GM21825 (cell line): Measurements from ENCODE around the gene MRPL2.
"Not testable (repeated sequence)": the region's sequence is repeated elsewhere in the genome, so short reads cannot be mapped to it uniquely, and the experiment has no call there.

ENCODE experiments used
- ATAC-seq: cut with Tn5 transposase; IDR thresholded peaks from one replicate; pipeline ENCODE4 v1.9.1; 2021; ENCODE audit warnings: mild to moderate bottlenecking, moderate library complexity; ENCODE audit not compliant: unreplicated experiment

MRPL2 gene

GRCh38 chr6:43053545-43054205 lies 5.6 kb downstream of the MRPL2 start, which contains the start of gene CUL7:
Gene CUL7, minus strand, starts transcription at chr6:43053851. Its CDS starts 1,063 bp downstream, at chr6:43052788.
- ATAC-seq, result peak; percentile 77

GRCh38 chr6:43052842-43053544 lies 6.2 kb downstream of the MRPL2 start:
- ATAC-seq, result peak; percentile 8

DNA sequence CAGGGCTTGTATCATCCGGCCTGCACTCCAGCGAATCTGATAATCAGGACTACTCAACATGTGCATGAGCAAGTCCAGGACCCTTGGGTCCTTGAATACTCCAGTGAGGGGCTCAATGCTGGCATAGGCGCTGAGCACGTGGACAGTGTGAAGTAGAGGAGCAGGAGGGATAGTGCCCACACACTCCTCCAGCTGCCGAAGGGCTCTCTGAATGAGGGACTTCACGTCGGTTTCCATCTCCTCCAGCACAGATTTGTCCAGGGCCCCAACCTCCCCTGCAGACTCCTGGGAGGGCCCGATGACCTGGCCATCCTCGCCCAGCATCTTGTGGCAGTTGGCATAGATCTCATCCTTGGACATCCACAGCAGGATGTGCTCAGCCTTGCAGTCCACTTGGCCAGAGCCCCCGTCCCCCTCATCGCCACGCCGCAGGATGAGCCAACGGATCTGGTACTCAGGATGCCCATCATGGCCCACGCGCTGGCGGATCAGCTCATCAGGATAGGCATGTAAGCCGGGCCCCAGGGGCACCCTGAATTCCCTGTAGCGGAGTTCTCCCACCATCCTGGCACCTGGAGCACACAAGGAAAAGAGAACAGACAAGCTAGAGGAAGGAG lies 6.9 kb downstream of the MRPL2 start:
- ATAC-seq, result no peak

GRCh38 chr6:43050981-43051380 lies 8.3 kb downstream of the MRPL2 start:
- no peak for ATAC-seq

DNA sequence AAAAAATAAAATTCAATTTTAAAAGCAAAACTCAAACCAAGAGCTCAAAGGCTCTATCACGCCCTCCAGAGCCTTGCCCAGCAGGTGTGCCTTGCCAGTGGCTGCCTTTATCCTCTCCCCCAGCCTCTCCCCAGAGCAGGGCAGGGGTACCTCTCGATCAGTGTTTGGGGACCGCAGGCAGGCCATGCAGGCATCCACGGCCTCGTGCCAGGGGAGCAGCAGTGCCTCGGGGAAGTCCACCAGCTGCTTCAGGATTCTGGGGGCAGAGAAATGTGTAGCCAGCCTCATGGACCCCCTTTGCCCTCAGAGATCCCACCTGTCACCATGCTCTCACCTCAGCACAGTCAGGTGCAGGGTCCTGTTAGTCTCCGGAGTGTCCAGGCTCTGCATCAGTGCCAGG lies 11.2 kb downstream of the MRPL2 start:
- ATAC-seq, result no peak

DNA sequence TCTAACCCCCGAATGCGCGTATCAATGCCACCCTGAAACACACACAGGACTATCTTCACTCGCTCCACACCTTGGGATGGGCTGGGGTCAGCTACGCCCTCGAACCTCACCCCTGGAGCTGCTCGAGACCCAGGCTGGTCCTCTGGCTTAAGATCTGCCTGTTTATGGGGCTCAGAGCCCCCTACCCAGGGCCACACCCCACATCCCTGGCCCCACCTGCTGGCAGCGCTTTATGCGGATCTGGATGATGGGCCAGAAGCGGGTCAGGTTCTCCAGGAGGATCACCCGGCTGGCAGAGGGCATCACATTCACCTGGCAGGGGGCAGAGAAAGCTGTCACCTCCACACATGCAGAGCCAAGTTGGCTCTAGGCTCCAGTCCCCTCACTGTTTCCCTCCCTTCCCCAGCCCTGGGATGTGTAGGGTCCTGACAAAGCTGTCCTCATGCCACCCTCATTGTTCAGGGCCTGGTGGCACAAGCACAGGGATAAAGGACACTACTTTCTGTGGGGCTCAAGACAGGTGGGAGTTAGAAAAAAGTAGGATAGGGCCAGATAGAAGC lies 13.8 kb downstream of the MRPL2 start:
- ATAC-seq, result no peak

GRCh38 chr6:43043310-43043709 lies 15.9 kb downstream of the MRPL2 start:
- no peak for ATAC-seq

- not testable (repeated sequence) for ATAC-seq
Observed at GRCh38 chr6:43041475-43041874, 17.8 kb downstream of the MRPL2 start.

GRCh38 chr6:43040542-43041257 lies 18.5 kb downstream of the MRPL2 start:
- ATAC-seq, result no peak

DNA sequence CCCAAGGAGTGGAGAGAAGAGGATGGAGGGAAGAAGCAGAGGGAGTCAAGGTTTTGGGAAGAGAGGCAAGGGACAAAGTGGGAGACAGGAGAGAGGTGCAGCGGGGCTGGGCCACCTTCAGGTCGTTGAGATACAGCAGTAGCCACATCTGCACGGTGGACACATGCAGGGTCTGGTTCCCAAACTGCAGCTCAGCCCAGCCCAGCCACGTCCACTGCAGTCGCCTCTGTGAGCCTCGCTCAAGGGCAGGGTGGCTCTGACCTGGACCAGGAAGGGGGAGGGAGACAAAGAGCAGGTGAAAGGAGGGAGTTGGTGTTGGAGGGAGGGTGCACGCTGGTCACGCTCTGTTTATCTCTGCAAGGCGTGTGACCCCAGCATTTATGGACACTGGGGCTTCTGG lies 20.5 kb downstream of the MRPL2 start:
- ATAC-seq, result no peak

DNA sequence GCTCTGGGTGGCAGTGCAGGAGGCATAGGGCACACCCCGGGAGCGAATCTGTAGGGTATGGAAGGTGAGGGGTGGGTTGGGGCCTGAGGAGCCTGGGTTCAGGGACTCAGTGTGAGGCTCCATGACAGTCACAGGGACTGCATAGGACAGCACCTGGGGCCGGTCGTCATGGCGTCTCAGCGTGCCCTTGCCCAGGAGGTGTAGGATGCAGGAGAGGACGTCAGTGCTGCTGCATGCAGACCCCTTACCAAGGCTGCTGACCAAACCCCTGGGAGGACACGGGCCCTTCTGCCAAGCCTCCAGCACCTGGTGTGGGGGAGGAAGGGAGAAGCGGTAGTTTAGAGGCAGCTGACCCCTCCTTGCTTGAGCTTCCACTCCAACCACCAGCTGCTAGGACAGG lies 21.5 kb downstream of the MRPL2 start:
- no peak for ATAC-seq

DNA sequence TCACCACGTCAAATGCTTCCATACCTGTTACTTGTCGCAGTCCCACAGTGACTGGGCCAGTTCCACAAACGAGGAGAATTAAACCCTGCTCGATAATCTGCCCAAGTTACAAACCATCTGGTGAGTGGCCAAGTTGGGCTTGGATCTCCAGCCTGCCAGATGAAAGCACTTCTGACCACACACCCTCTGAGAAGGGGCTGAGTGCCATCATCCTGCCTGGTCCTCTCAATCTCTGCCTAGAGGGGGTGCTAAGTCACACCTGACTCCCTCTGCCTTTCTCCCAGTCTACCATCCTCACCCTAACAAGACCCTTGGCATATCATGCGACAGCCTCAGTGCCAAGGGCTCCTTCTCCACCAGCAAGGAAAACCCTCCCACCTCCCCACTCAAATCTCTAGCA lies 22.0 kb downstream of the MRPL2 start:
- no peak for ATAC-seq

DNA sequence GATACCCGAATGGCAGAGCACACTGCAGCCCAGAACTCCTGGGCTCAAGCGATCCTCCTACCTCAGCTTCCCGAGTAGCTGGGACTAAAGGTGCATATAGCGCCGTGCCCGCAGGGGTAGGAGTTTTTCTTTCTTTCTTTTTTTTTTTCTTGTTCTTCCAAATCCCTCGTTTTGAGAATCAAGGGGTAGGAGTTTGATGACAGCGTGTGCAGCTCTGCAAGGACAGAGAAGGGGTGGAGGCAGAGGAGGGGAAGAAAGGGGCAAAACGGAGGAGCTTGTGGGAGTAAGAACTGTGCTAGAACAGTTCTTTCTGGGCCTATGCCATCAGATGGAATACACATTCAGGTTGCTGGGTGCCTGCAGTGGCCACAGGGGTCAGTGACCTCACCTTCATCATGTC lies 22.5 kb downstream of the MRPL2 start:
- ATAC-seq, result no peak

DNA sequence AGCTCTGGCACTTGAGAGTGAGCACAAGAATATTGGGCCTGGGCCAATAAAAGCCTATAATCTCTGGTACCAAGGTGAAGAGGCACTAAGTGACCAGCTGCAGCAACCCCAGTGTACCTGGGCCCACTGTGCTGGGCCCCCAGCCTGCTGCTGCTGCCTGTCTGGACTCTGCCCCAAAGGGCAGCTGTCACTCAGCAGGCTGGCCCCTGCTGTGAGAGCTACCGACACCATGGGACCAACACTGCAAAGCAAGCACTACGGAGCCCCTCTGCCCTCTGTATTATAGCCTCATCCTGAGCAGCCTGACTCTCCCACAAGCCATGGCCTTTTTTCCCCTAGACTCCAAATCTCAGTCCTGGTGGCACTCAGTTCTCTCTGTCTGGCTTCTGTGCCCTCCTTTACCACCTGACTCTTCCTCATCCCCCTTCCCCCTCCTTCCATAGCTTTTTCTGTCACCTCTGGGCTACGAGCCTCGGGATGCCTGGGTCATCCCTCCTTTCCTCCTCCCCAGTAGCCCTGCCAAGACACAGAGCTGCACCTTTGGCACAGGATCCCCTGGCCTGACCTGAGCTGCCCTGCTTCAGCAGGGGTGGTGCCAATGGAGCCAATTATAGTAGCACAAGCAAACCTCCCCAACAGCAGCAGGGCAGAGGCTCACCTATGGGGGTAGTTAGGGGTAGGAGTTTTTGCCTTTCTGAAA lies 23.6 kb downstream of the MRPL2 start:
- ATAC-seq, result no peak

GRCh38 chr6:43034190-43034525 lies 25.1 kb downstream of the MRPL2 start:
- ATAC-seq, result no peak

GRCh38 chr6:43033496-43034189 lies 25.6 kb downstream of the MRPL2 start:
- no peak for ATAC-seq

- ATAC-seq, result no peak
Observed at GRCh38 chr6:43032326-43032725, 26.9 kb downstream of the MRPL2 start.

DNA sequence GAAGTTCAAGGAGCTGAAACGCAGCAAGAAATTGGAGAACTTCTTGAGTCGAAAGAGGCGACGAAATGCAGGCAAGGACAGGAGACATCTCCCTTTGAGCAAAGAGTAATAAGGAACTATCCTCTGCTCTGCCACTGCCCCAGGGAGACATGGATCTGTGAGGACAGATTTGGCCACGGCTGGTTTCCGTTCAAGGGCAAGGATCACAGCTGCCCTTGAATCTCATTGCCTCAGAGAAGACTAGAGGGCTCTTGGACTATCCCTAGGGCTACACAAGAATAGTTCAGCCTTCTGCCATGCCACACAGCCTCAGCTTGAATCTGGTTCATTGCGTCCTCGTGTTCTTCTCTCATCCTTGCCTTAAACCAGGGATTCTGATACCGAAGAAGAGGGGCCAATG lies 30.1 kb downstream of the MRPL2 start:
- ATAC-seq, result no peak

GRCh38 chr6:43026365-43026764 lies 32.9 kb downstream of the MRPL2 start:
- no peak for ATAC-seq

GRCh38 chr6:43024436-43024835 lies 34.8 kb downstream of the MRPL2 start:
- ATAC-seq, result no peak
